Stimulated activated memory B cell treated with anti-CD40 and anti-IgM and Interleukin-4, amounts not matched to agents 10 μg/mL and 1 μg/mL and 100 μg/mL, for 72 hours (primary cell): ENCODE results near the gene AMBRA1.

Source experiments
- ATAC-seq: fragments of 150-1000 bp; cut with Tn5 transposase; 2 replicates; pipeline ENCODE4 v1.10.0; 2021
- H3K27ac Mint-ChIP-seq: one replicate; pipeline ENCODE4 v1.8.0; 2022; ENCODE audit warnings: mild to moderate bottlenecking, mixed read lengths
- H3K27me3 Mint-ChIP-seq: one replicate; pipeline ENCODE4 v1.8.0; 2022; ENCODE audit warnings: mixed read lengths
- H3K36me3 Mint-ChIP-seq: one replicate; pipeline ENCODE4 v1.8.0; 2022; ENCODE audit warnings: mixed read lengths
- H3K4me1 Mint-ChIP-seq: one replicate; pipeline ENCODE4 v1.8.0; 2022; ENCODE audit warnings: mixed read lengths
- H3K4me3 Mint-ChIP-seq: one replicate; pipeline ENCODE4 v1.8.0; 2022; ENCODE audit warnings: mild to moderate bottlenecking, moderate library complexity, mixed read lengths
- H3K9me3 Mint-ChIP-seq: one replicate; pipeline ENCODE4 v1.8.0; 2022; ENCODE audit warnings: mixed read lengths

AMBRA1 gene

GRCh38 chr11:46359953-46360352, 233.9 kb downstream of the AMBRA1 start:
- no peak for ATAC-seq
- H3K36me3 Mint-ChIP-seq = peaks cover 17% of the 10 kb centered on the region
- no peaks in the 10 kb centered on the region for H3K9me3 Mint-ChIP-seq
- no peak overlapping the region for H3K4me3 Mint-ChIP-seq
- H3K27me3 Mint-ChIP-seq = no peaks in the 10 kb centered on the region
- H3K27ac Mint-ChIP-seq = no peak overlapping the region
- H3K4me1 Mint-ChIP-seq = peaks cover 32% of the 10 kb centered on the region

GRCh38 chr11:46357483-46357936, 236.3 kb downstream of the AMBRA1 start:
- peaks cover 20% of the 10 kb centered on the region for H3K36me3 Mint-ChIP-seq
- H3K27me3 Mint-ChIP-seq = no peaks in the 10 kb centered on the region
- H3K27ac Mint-ChIP-seq = no peak overlapping the region
- ATAC-seq = no peak
- H3K4me3 Mint-ChIP-seq = no peak overlapping the region
- no peaks in the 10 kb centered on the region for H3K9me3 Mint-ChIP-seq
- peaks cover 46% of the 10 kb centered on the region for H3K4me1 Mint-ChIP-seq

- no peak overlapping the region for H3K4me3 Mint-ChIP-seq
- H3K27ac Mint-ChIP-seq = no peak overlapping the region
- H3K27me3 Mint-ChIP-seq = no peaks in the 10 kb centered on the region
- ATAC-seq = no peak
- no peaks in the 10 kb centered on the region for H3K9me3 Mint-ChIP-seq
- peaks cover 20% of the 10 kb centered on the region for H3K36me3 Mint-ChIP-seq
- peaks cover 48% of the 10 kb centered on the region for H3K4me1 Mint-ChIP-seq
Measured at GRCh38 chr11:46356924-46357482, 236.8 kb downstream of the AMBRA1 start.

GRCh38 chr11:46353698-46354097, 240.1 kb downstream of the AMBRA1 start:
- Mint-ChIP-seq H3K27me3 (no peaks in the 10 kb centered on the region), H3K27ac (peak overlapping the region; percentile 9), H3K9me3 (no peaks in the 10 kb centered on the region), H3K4me3 (no peak overlapping the region), H3K36me3 (peaks cover 20% of the 10 kb centered on the region), H3K4me1 (peaks cover 48% of the 10 kb centered on the region)
- peak; percentile 37 for ATAC-seq

- H3K4me1 Mint-ChIP-seq = peaks cover 50% of the 10 kb centered on the region
- H3K36me3 Mint-ChIP-seq = peaks cover 16% of the 10 kb centered on the region
- H3K9me3 Mint-ChIP-seq = no peaks in the 10 kb centered on the region
- no peak for ATAC-seq
- H3K4me3 Mint-ChIP-seq = no peak overlapping the region
- no peak overlapping the region for H3K27ac Mint-ChIP-seq
- H3K27me3 Mint-ChIP-seq = no peaks in the 10 kb centered on the region
Measured at GRCh38 chr11:46352063-46352841, 241.6 kb downstream of the AMBRA1 start.

GRCh38 chr11:46351606-46352005, 242.2 kb downstream of the AMBRA1 start:
- ATAC-seq = no peak
- Mint-ChIP-seq H3K4me1 (peaks cover 55% of the 10 kb centered on the region), H3K27me3 (no peaks in the 10 kb centered on the region), H3K4me3 (no peak overlapping the region), H3K27ac (no peak overlapping the region), H3K9me3 (no peaks in the 10 kb centered on the region), H3K36me3 (peaks cover 16% of the 10 kb centered on the region)

- Mint-ChIP-seq H3K4me3 (no peak overlapping the region), H3K27me3 (no peaks in the 10 kb centered on the region), H3K4me1 (peaks cover 59% of the 10 kb centered on the region), H3K36me3 (peaks cover 14% of the 10 kb centered on the region), H3K9me3 (no peaks in the 10 kb centered on the region), H3K27ac (no peak overlapping the region)
- ATAC-seq = no peak
Measured at GRCh38 chr11:46351148-46351547, 242.7 kb downstream of the AMBRA1 start.

- Mint-ChIP-seq H3K27ac (no peak overlapping the region), H3K36me3 (peaks cover 9% of the 10 kb centered on the region), H3K9me3 (no peaks in the 10 kb centered on the region), H3K27me3 (no peaks in the 10 kb centered on the region), H3K4me1 (peaks cover 64% of the 10 kb centered on the region), H3K4me3 (no peak overlapping the region)
- ATAC-seq = no peak
Measured at GRCh38 chr11:46350695-46351094, 243.1 kb downstream of the AMBRA1 start.

GRCh38 chr11:46348566-46349401, 245.0 kb downstream of the AMBRA1 start:
- Mint-ChIP-seq H3K4me3 (peak overlapping the region; percentile 76), H3K36me3 (peaks cover 8% of the 10 kb centered on the region), H3K9me3 (no peaks in the 10 kb centered on the region), H3K27ac (peak overlapping the region; percentile 63), H3K4me1 (peaks cover 68% of the 10 kb centered on the region), H3K27me3 (no peaks in the 10 kb centered on the region)
- no peak for ATAC-seq

GRCh38 chr11:46347637-46348311, 246.0 kb downstream of the AMBRA1 start:
- Mint-ChIP-seq H3K27me3 (no peaks in the 10 kb centered on the region), H3K9me3 (no peaks in the 10 kb centered on the region), H3K36me3 (peaks cover 3% of the 10 kb centered on the region), H3K27ac (peak overlapping the region; percentile 63), H3K4me3 (peak overlapping the region; percentile 76), H3K4me1 (peaks cover 58% of the 10 kb centered on the region)
- ATAC-seq = peak; percentile 3

- Mint-ChIP-seq H3K36me3 (no peaks in the 10 kb centered on the region), H3K4me1 (peaks cover 52% of the 10 kb centered on the region), H3K4me3 (peak within 1 kb of the TSS; percentile 78), H3K27ac (peak within 1 kb of the TSS; percentile 63), H3K9me3 (no peaks in the 10 kb centered on the region), H3K27me3 (no peaks in the 10 kb centered on the region)
- ATAC-seq = peak; percentile 93
Measured at GRCh38 chr11:46346886-46347636, 246.8 kb downstream of the AMBRA1 start, which contains the start of gene DGKZ. DGKZ (plus strand) TSS chr11:46347463; CDS start chr11:46347660, 197 bp downstream.
